ENCODE measurements around the gene ARHGAP42.

Gene ARHGAP42

DNA sequence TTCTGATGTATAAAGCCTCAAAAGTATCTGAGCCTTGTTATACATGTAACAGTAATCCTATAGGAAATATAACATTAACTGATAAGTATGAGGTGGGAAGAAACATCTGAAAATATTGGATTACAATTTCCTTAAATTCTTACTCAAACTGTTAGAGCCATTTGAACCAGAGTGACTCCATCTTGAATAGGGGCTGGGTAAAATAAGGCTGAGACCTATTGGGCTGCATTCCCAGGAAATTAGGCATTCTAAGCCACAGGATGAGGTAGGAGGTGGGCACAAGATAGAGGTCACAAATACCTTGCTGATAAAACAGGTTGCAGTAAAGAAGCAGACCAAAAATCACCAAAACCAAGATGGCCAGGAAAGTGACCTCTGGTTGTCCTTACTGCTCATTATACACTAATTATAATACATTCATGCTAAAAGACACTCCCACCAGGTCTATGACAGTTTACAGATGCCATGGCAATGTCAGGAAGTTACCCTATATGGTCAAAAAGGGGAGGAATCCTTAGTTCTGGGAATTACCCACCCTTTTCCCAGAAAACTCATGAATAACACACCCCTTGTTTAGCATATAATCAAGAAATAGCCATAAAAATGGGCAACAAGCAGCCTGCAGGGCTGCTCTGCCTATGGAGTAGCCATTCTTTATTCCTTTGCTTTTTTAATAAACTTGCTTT is 327.7 kb downstream of the ARHGAP42 start:
- no peak for DNase-seq (ENCODE audit: low read depth, low spot score)

DNA sequence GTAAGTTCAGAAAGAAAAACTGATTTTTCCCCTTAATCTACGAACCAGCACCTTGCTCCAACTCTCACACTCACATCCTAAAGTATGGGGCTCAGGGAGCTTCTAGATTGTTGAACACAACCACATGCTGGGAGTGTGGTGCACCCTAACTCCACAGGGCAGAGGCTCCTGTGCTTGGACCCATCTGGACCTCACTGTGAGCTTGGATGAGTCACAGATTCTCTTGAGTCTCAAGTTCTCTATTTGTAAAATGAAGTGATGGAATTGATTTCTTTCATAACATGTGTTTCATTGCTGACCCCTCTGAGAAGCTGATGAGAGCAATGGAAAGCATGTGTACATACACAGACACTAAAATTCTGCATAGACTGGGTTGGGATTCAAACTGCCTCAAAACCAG is 332.8 kb downstream of the ARHGAP42 start:
- no peak for DNase-seq (ENCODE audit: low read depth, low spot score)

DNA sequence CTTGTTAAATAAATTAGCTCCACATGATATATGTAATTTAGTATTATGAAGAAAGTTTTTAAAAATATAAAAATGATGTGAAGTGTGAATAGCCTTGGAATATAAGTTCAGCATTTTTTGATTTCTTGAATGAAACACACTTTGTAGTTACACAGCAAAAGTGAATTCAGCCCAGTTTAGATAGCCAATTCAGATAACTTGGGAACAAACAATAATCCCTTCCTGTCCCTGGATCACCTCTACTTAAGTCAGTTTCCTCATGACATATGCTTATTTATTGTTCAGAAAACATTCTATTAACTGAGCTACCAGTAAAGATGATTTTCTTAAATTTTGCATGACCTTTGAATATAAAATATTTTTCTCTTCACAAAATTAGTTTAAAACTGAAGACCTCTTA is 335.2 kb downstream of the ARHGAP42 start:
- DNase-seq (ENCODE audit: low read depth, low spot score): no peak

DNA sequence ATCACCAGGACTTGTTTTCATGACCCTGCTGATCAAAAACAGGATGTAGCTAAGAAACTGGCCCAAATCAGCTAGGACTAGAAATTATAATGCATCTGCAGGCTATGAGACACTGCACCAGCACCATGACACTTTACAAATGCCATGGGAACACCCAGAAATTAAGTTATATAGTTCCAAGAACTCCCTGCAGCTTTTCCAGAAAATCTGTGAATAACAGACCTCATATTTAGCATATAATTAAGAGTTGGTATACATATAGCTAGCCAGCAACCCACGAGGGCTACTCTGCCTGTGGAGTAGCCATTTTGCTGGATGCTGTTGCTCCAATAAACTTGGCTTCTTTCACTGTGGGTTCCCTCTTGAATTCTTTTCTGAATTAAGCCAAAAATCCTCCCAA is 341.6 kb downstream of the ARHGAP42 start:
- DNase-seq (ENCODE audit: low read depth, low spot score): no peak

GRCh38 chr11:101030015-101030414 is 342.9 kb downstream of the ARHGAP42 start:
- no peak for DNase-seq (ENCODE audit: low read depth, low spot score)

DNA sequence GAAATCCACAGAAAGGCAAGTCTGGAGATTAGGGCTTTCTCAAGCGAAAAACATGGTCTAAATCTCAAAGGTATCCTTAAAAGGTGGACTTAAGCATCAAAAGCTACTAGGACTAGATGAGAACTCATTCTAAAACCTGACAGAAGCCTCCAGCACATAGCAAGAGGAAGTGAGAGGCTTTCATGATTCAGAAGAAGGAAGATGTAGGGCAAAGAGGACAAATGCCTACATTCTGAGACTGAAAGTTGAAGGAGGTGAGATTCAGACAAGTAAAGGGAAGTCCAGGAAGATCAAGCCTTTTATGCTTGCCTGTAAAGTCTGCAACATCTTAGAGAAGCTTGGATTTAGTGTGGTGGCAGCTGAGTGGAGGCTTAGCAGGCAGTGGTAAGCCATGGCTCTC is 343.6 kb downstream of the ARHGAP42 start:
- no peak for DNase-seq (ENCODE audit: low read depth, low spot score)

DNA sequence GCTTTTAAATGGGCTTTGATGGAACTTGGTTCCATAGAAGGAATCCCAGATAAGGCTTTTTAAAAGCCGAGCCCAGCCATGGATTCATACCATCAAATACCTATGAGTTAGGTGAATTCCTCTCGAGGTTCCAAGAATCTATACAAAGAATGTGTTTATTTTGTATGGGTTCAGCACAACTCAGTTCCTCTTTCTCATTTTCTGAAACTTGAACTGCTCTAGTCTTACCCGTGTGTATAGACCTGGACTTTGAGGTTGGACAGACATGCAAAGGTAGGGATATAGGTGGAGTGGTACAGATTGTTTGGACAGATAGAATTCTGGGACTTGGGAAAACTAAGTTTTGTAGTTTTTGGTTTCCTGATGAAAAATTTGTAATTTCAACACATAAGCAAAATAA is 344.6 kb downstream of the ARHGAP42 start:
- DNase-seq (ENCODE audit: low read depth, low spot score): no peak

DNA sequence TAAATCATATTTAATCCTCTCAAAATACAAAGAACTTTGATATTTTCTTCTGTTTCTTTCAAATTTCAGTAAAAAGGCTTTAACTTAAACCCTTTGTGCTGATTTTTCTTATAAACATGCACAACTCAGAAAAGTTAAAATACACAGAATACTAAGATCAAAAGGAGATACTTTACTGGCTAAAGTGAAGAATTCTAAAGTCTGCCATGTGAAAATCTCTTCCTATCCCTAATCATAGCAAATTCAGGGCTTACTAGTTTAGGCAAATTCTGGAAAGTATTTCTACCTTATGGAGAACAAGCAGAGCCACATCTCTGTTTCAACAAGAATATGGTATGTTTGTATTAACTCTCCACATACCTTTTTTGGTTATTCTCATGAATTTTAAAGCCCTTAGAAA is 345.9 kb downstream of the ARHGAP42 start:
- DNase-seq (ENCODE audit: low read depth, low spot score): no peak

DNA sequence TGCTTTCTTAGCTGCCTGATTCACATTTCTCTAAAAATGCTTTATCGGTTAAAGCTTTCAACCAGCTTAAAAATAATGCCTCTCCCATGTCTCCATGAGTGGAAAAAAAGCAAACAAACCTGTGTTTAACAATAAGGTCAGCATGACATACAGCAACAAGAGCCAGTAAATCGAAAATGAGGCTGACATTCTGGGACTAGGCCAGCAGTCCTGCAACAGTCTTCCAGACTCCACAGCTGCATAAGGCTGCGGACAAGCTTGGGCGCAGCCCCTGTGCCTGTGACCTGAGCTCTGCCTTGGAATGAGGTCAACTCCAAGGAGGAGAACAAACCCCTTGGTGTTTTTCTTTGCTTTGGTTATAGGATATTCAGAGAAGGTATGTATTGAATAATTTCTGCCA is 347.0 kb downstream of the ARHGAP42 start:
- peak; percentile 72 for DNase-seq (ENCODE audit: low read depth, low spot score)

DNA sequence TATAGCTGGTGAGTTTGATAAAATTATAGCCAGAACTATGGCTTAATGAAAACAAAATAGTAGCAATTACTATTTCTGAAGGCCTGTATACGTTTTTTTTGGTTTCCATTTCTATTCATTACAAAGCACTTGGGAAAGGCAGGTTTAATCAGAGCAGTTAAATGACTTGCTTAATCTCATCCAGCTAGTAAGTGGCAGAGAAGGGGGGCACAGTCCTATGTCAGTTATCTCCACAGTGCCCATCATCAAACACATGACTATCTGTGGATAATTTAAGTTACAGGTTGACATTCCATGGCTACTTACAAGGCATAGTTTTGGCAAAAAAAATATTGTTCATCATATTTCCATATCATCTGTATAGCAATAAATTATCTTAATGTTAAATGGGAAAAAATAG is 348.8 kb downstream of the ARHGAP42 start:
- DNase-seq (ENCODE audit: low read depth, low spot score): no peak
